HEK293T (cell line): ENCODE results near the gene ARID1B.

ENCODE experiments used
- CTCF ChIA-PET: fragments of 350-600 bp; formaldehyde crosslinking; extraction: SDS; loops from one replicate; lab custom pipeline; 2021; ENCODE audit warnings: antibody characterized with exemption, inconsistent platforms; lab: Yijun Ruan, JAX
- POLR2A ChIA-PET: fragments of 350-600 bp; formaldehyde crosslinking; extraction: SDS; loops from one replicate; lab custom pipeline; 2020; ENCODE audit warnings: antibody characterized with exemption, inconsistent platforms; lab: Yijun Ruan, JAX
- DNase-seq: peaks from one replicate; pipeline ENCODE4 v3.0.0; 2012; ENCODE audit warnings: mixed read lengths; ENCODE audit errors: extremely low spot score
- ARNT ChIP-seq: fragments of 450-650 bp; IDR thresholded peaks from 2 replicates; pipeline ENCODE4 v1.6.1; 2017; ENCODE audit warnings: mild to moderate bottlenecking
- BHLHE40 ChIP-seq: fragments of 450-650 bp; IDR thresholded peaks from 2 replicates; pipeline ENCODE4 v1.6.1; 2016; ENCODE audit warnings: mild to moderate bottlenecking, moderate library complexity, borderline replicate concordance
- CTBP1 ChIP-seq: fragments of 450-650 bp; IDR thresholded peaks from 2 replicates; pipeline ENCODE4 v1.6.1; 2016; ENCODE audit warnings: borderline replicate concordance
- ELF4 ChIP-seq: fragments of 450-650 bp; IDR thresholded peaks from 2 replicates; pipeline ENCODE4 v1.6.1; 2017; ENCODE audit warnings: antibody characterized with exemption
- FOXA1 ChIP-seq: fragments of 450-650 bp; IDR thresholded peaks from 2 replicates; pipeline ENCODE4 v1.6.1; 2016; ENCODE audit warnings: mild to moderate bottlenecking
- FOXK2 ChIP-seq: fragments of 450-650 bp; IDR thresholded peaks from 2 replicates; pipeline ENCODE4 v1.6.1; 2016; ENCODE audit warnings: mild to moderate bottlenecking
- FOXM1 ChIP-seq: fragments of 450-650 bp; IDR thresholded peaks from 2 replicates; pipeline ENCODE4 v1.6.1; 2017; ENCODE audit warnings: mild to moderate bottlenecking, borderline replicate concordance
- HDGF ChIP-seq: fragments of 450-650 bp; IDR thresholded peaks from 2 replicates; pipeline ENCODE4 v1.6.1; 2017; ENCODE audit warnings: antibody characterized with exemption, borderline replicate concordance
- L3MBTL2 ChIP-seq: fragments of 450-650 bp; conservative IDR thresholded peaks from 2 replicates; pipeline ENCODE4 v1.6.1; 2016; ENCODE audit warnings: mild to moderate bottlenecking
- LEF1 ChIP-seq: fragments of 450-650 bp; IDR thresholded peaks from 2 replicates; pipeline ENCODE4 v1.6.1; 2017; ENCODE audit warnings: mild to moderate bottlenecking, borderline replicate concordance
- NFRKB ChIP-seq: fragments of 450-650 bp; IDR thresholded peaks from 2 replicates; pipeline ENCODE4 v1.6.1; 2016; ENCODE audit warnings: mild to moderate bottlenecking, moderate library complexity
- PKNOX1 ChIP-seq: fragments of 450-650 bp; IDR thresholded peaks from 2 replicates; pipeline ENCODE4 v1.6.1; 2016
- SP1 ChIP-seq: fragments of 450-650 bp; IDR thresholded peaks from 2 replicates; pipeline ENCODE4 v1.6.1; 2017
- SUZ12 ChIP-seq: fragments of 450-650 bp; IDR thresholded peaks from 2 replicates; pipeline ENCODE4 v1.6.1; 2016; ENCODE audit warnings: mild to moderate bottlenecking
- TARDBP ChIP-seq: fragments of 450-650 bp; IDR thresholded peaks from 2 replicates; pipeline ENCODE4 v1.6.1; 2016
- ZNF384 ChIP-seq: fragments of 450-650 bp; IDR thresholded peaks from 2 replicates; pipeline ENCODE4 v1.6.1; 2016

Gene ARID1B

GRCh38 chr6:156995502-156995901 lies 218.3 kb downstream of the ARID1B start:
- DNase-seq, result no peak
- CTCF ChIA-PET, result interaction anchor here (0.6 kb wide), 1 partner anchor 194 kb away, joined by 4 read pairs; no protein-coding TSS in a partner anchor
- TF ChIP-seq CTBP1, result no peak
- TF ChIP-seq SUZ12, result no peak
- TF ChIP-seq LEF1, result no peak
- no peak for TF ChIP-seq PKNOX1
- TF ChIP-seq L3MBTL2, result no peak
- no peak for TF ChIP-seq ELF4
- no peak for TF ChIP-seq NFRKB
- TF ChIP-seq BHLHE40, result no peak
- no peak for TF ChIP-seq HDGF
- no peak for TF ChIP-seq ARNT
- no peak for TF ChIP-seq SP1
- TF ChIP-seq FOXK2, result no peak
- no peak for TF ChIP-seq ZNF384
- no peak for TF ChIP-seq TARDBP
- no peak for TF ChIP-seq FOXM1
- no peak for TF ChIP-seq FOXA1
- POLR2A ChIA-PET, result no interaction called here

- no peak for TF ChIP-seq BHLHE40
- no peak for TF ChIP-seq LEF1
- TF ChIP-seq FOXM1, result no peak
- no peak for TF ChIP-seq ZNF384
- TF ChIP-seq FOXK2, result no peak
- no peak for TF ChIP-seq TARDBP
- no peak for TF ChIP-seq L3MBTL2
- TF ChIP-seq CTBP1, result no peak
- no peak for TF ChIP-seq ARNT
- no peak for TF ChIP-seq SP1
- CTCF ChIA-PET, result no interaction called here
- POLR2A ChIA-PET, result no interaction called here
- DNase-seq, result no peak
Observed at GRCh38 chr6:156996265-156996664, 219.1 kb downstream of the ARID1B start.

GRCh38 chr6:156998794-156999330 lies 221.7 kb downstream of the ARID1B start:
- POLR2A ChIA-PET, result no interaction called here
- CTCF ChIA-PET, result no interaction called here
- TF ChIP-seq ELF4, result no peak
- TF ChIP-seq ZNF384, result no peak
- no peak for TF ChIP-seq FOXA1
- TF ChIP-seq PKNOX1, result no peak
- no peak for TF ChIP-seq NFRKB
- no peak for TF ChIP-seq ARNT
- no peak for TF ChIP-seq L3MBTL2
- TF ChIP-seq SUZ12, result no peak
- TF ChIP-seq BHLHE40, result no peak
- TF ChIP-seq TARDBP, result no peak
- no peak for TF ChIP-seq HDGF
- DNase-seq, result no peak

GRCh38 chr6:156999762-157000161 lies 222.6 kb downstream of the ARID1B start:
- no peak for TF ChIP-seq ARNT
- TF ChIP-seq L3MBTL2, result no peak
- no peak for TF ChIP-seq NFRKB
- no peak for TF ChIP-seq CTBP1
- no peak for TF ChIP-seq LEF1
- TF ChIP-seq HDGF, result no peak
- no peak for TF ChIP-seq FOXA1
- no peak for TF ChIP-seq PKNOX1
- no peak for TF ChIP-seq FOXK2
- no peak for TF ChIP-seq SUZ12
- TF ChIP-seq ELF4, result no peak
- no peak for TF ChIP-seq BHLHE40
- TF ChIP-seq FOXM1, result no peak
- no peak for TF ChIP-seq TARDBP
- ChIA-PET CTCF (interaction anchor here (0.7 kb wide), 1 partner anchor 145 kb away, joined by 3 read pairs; no protein-coding TSS in a partner anchor), POLR2A (no interaction called here)
- no peak for DNase-seq

- CTCF ChIA-PET, result no interaction called here
- POLR2A ChIA-PET, result no interaction called here
- TF ChIP-seq NFRKB (no peak), HDGF (no peak), SUZ12 (no peak), ARNT (no peak), ZNF384 (no peak), FOXM1 (no peak)
- no peak for DNase-seq
Observed at GRCh38 chr6:157001716-157002115, 224.5 kb downstream of the ARID1B start.

- DNase-seq, result no peak
- ChIA-PET POLR2A (interaction anchor here (0.6 kb wide), 1 partner anchor 703 kb away, joined by 3 read pairs; no protein-coding TSS in a partner anchor), CTCF (no interaction called here)
- no peak for TF ChIP-seq PKNOX1
- no peak for TF ChIP-seq CTBP1
- TF ChIP-seq SUZ12, result no peak
- TF ChIP-seq HDGF, result no peak
- no peak for TF ChIP-seq SP1
- no peak for TF ChIP-seq TARDBP
- TF ChIP-seq NFRKB, result no peak
- no peak for TF ChIP-seq FOXK2
- TF ChIP-seq ELF4, result no peak
- TF ChIP-seq ZNF384, result no peak
- no peak for TF ChIP-seq ARNT
- no peak for TF ChIP-seq LEF1
- TF ChIP-seq L3MBTL2, result no peak
- TF ChIP-seq FOXM1, result no peak
- TF ChIP-seq BHLHE40, result no peak
Observed at GRCh38 chr6:157002774-157003173, 225.6 kb downstream of the ARID1B start.
